Endodermal cell (in vitro differentiated cells): Measurements from ENCODE around the gene TBL1X. TPM values are rescaled to one million over a fixed set of nuclear protein-coding genes. Genes with fewer than 3 reads are reported as not detected.

Experiments
- DNase-seq: peaks from one replicate; pipeline ENCODE4 v3.0.0-alpha.2; 2017
- H3K27ac ChIP-seq: 2 replicates; pipeline ENCODE4 v1.5.1; 2013; ENCODE audit warnings: mild to moderate bottlenecking, low read depth, low read length, moderate library complexity
- H3K27me3 ChIP-seq: 2 replicates; pipeline ENCODE4 v1.6.1; 2013; ENCODE audit warnings: mild to moderate bottlenecking, low read length, moderate library complexity; ENCODE audit not compliant: insufficient read depth, control insufficient read depth, poor library complexity, severe bottlenecking
- H3K36me3 ChIP-seq: 2 replicates; pipeline ENCODE4 v1.7.0; 2013; ENCODE audit warnings: mild to moderate bottlenecking, low read length, moderate library complexity; ENCODE audit not compliant: control insufficient read depth, insufficient read depth
- H3K4me1 ChIP-seq: one replicate; pipeline ENCODE4 v1.7.0; 2013; ENCODE audit warnings: low read length; ENCODE audit not compliant: control insufficient read depth, insufficient read depth
- H3K4me3 ChIP-seq: 2 replicates; pipeline ENCODE4 v1.5.1; 2013; ENCODE audit warnings: mild to moderate bottlenecking, low read length, moderate library complexity
- H3K9ac ChIP-seq: 2 replicates; pipeline ENCODE4 v1.6.1; 2013; ENCODE audit warnings: mild to moderate bottlenecking, low read length, moderate library complexity; ENCODE audit not compliant: poor library complexity, severe bottlenecking; ENCODE audit errors: extremely low read depth
- H3K9me3 ChIP-seq: 2 replicates; pipeline ENCODE4 v1.6.1; 2013; ENCODE audit warnings: mild to moderate bottlenecking, low read length, moderate library complexity; ENCODE audit not compliant: control insufficient read depth
- H3K27ac Mint-ChIP-seq: 2 replicates; pipeline ENCODE4 v1.8.0; 2020; ENCODE audit warnings: mixed read lengths
- H3K27me3 Mint-ChIP-seq: 2 replicates; pipeline ENCODE4 v1.8.0; 2021; ENCODE audit warnings: mild to moderate bottlenecking, mixed read lengths; ENCODE audit not compliant: insufficient read depth
- H3K36me3 Mint-ChIP-seq: 2 replicates; pipeline ENCODE4 v1.8.0; 2020; ENCODE audit warnings: low read depth, mixed read lengths
- H3K4me1 Mint-ChIP-seq: 2 replicates; pipeline ENCODE4 v1.8.0; 2020; ENCODE audit warnings: mixed read lengths
- H3K4me3 Mint-ChIP-seq: 2 replicates; pipeline ENCODE4 v1.8.0; 2020; ENCODE audit warnings: mild to moderate bottlenecking, moderate library complexity, mixed read lengths
- H3K9me3 Mint-ChIP-seq: 2 replicates; pipeline ENCODE4 v1.8.0; 2020; ENCODE audit warnings: mild to moderate bottlenecking, mixed read lengths
- WGBS, 2 experiments: methylation state at CpG; one replicate each; pipeline versions ENCODE4 v1.1.5 to v1.1.7; 2013; ENCODE audit warnings: missing lambda C conversion rate in 2 of 2, mixed read lengths in 1 of 2; ENCODE audit not compliant: insufficient coverage in 1 of 2, insufficient read length in 1 of 2; 5-methylcytosine and 5-hydroxymethylcytosine counted together
- total RNA-seq, 2 donors: library from RNA; stranded (reverse); fragmentation: NEBNext Ultra II Directional in 1 of 2; extraction: Animal tissue kit (Norgen Biotek cat#: 25700) in 1 of 2; gene quantifications; 2 replicates in 1 of 2; 3 replicates in 1 of 2; pipeline ENCODE4 v1.2.1, GENCODE V29; 2021
- TF ChIP-seq, protein P1 (sequence below): fragments of 200-600 bp; sonication (generic); conservative IDR thresholded peaks from 2 replicates; pipeline ENCODE4 v1.5.0; 2021; ENCODE audit warnings: antibody characterized with exemption, mild to moderate bottlenecking

TBL1X gene
- total RNA-seq, 2 donors from 2014 or later: 19.1 to 24.1 TPM

DNA sequence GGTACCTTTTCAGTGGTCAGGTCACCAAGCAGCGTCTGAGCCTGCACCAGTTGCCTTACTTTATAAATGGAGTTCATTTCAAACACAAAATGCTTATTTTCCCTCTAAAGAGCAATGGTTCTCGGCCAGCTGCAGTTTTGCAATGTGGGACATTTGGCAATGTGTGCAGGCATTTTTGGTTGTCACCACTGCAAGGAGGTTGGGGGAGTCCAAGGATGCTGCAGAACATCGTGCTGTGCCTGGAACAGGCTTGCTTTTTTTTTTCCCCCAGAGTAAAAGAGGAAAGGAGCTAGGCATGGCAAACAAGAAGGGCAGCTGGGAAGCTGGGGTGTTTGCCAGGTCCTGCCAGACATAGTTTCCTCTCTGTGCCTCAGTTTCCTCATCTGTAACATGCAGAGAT, 185.2 kb downstream of the TBL1X start:
- H3K4me1 ChIP-seq: no peaks in the 10 kb centered on the region
- H3K27ac ChIP-seq: no peak overlapping the region
- H3K9ac ChIP-seq: no peak overlapping the region
- Mint-ChIP-seq H3K9me3 (peaks cover 66% of the 10 kb centered on the region), H3K27me3 (no peaks in the 10 kb centered on the region), H3K36me3 (peaks cover 11% of the 10 kb centered on the region), H3K27ac (no peak overlapping the region), H3K4me1 (no peaks in the 10 kb centered on the region), H3K4me3 (no peak overlapping the region)
- WGBS, 2 experiments: 87 to 100% methylated on average over 1 to 3 of the region's 3 CpGs
- TF ChIP-seq, protein P1, sequence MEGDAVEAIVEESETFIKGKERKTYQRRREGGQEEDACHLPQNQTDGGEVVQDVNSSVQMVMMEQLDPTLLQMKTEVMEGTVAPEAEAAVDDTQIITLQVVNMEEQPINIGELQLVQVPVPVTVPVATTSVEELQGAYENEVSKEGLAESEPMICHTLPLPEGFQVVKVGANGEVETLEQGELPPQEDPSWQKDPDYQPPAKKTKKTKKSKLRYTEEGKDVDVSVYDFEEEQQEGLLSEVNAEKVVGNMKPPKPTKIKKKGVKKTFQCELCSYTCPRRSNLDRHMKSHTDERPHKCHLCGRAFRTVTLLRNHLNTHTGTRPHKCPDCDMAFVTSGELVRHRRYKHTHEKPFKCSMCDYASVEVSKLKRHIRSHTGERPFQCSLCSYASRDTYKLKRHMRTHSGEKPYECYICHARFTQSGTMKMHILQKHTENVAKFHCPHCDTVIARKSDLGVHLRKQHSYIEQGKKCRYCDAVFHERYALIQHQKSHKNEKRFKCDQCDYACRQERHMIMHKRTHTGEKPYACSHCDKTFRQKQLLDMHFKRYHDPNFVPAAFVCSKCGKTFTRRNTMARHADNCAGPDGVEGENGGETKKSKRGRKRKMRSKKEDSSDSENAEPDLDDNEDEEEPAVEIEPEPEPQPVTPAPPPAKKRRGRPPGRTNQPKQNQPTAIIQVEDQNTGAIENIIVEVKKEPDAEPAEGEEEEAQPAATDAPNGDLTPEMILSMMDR: no peak
- H3K4me3 ChIP-seq: no peak overlapping the region
- no peaks in the 10 kb centered on the region for H3K36me3 ChIP-seq
- H3K9me3 ChIP-seq: no peaks in the 10 kb centered on the region
- H3K27me3 ChIP-seq: no peaks in the 10 kb centered on the region
- DNase-seq: no peak

DNA sequence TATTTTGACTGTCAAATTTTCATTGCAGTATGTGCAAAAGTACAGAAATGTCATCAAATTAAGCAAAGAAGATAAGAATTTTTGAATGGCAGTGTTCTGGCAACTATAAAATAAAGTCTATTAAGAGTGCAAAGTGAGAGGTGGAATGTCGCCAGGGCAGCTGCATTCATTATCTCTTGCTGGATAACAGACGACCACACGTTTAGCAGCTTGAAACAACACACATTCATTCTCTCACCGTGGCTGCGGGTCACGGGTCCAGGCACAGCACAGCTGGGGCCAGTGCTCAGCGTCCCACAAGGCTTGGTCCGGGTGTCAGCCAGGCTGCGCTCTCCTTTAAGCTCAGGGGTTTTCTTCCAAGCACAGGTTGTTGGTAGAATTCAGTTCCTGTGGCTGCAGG, 186.9 kb downstream of the TBL1X start:
- Histone ChIP-seq H3K36me3 (no peaks in the 10 kb centered on the region), H3K4me3 (no peak overlapping the region), H3K27ac (no peak overlapping the region), H3K9ac (no peak overlapping the region), H3K4me1 (no peaks in the 10 kb centered on the region), H3K9me3 (no peaks in the 10 kb centered on the region), H3K27me3 (no peaks in the 10 kb centered on the region)
- no peak for DNase-seq
- Mint-ChIP-seq H3K27ac (no peak overlapping the region), H3K27me3 (no peaks in the 10 kb centered on the region), H3K36me3 (peaks cover 13% of the 10 kb centered on the region), H3K4me1 (no peaks in the 10 kb centered on the region), H3K4me3 (no peak overlapping the region), H3K9me3 (peaks cover 69% of the 10 kb centered on the region)
- WGBS, 2 experiments: 89 to 95% methylated on average over 5 to 9 of the region's 9 CpGs
- TF ChIP-seq, protein P1: no peak

DNA sequence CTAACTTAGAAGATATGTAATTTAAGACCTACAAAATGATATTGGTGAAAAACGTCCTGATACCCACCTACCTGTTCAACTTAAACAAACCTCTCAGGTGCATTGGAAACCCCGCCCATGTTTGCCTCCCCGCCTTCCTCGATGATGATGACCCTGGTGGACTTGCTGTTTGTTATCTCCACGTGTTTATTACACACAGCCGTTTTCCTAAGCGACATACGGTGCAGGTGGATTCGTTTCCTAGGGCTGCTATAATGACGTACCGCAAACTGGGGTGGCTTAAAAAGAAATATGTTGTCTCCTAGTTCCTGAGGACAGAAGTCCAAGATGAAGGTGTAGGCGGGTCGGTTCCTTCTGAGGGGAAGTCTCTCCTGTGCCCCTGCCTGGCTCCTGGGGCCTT, 190.1 kb downstream of the TBL1X start:
- H3K27me3 ChIP-seq: no peaks in the 10 kb centered on the region
- no peak overlapping the region for H3K27ac Mint-ChIP-seq
- peaks cover 70% of the 10 kb centered on the region for H3K9me3 Mint-ChIP-seq
- H3K36me3 Mint-ChIP-seq: peaks cover 23% of the 10 kb centered on the region
- no peaks in the 10 kb centered on the region for H3K27me3 Mint-ChIP-seq
- no peaks in the 10 kb centered on the region for H3K36me3 ChIP-seq
- no peak overlapping the region for H3K9ac ChIP-seq
- WGBS, 2 experiments: 96 to 100% methylated on average over 1 to 13 of the region's 13 CpGs
- H3K27ac ChIP-seq: no peak overlapping the region
- no peaks in the 10 kb centered on the region for H3K4me1 Mint-ChIP-seq
- DNase-seq: no peak
- no peaks in the 10 kb centered on the region for H3K4me1 ChIP-seq
- H3K9me3 ChIP-seq: no peaks in the 10 kb centered on the region
- TF ChIP-seq, protein P1: no peak
- H3K4me3 Mint-ChIP-seq: no peak overlapping the region
- no peak overlapping the region for H3K4me3 ChIP-seq
